DND-41 (cell line): Measurements from ENCODE around the gene IHH.

ENCODE experiments used
- CTCF ChIP-seq: IDR thresholded peaks from 2 replicates; pipeline ENCODE4 v1.5.1; 2012; ENCODE audit warnings: borderline replicate concordance, low read length, moderate library complexity, mild to moderate bottlenecking; ENCODE audit not compliant: poor library complexity, severe bottlenecking; ENCODE audit errors: extremely low read depth
- EZH2 ChIP-seq: IDR thresholded peaks from 3 replicates; pipeline ENCODE4 v1.6.1; 2012; ENCODE audit warnings: borderline replicate concordance, low read depth, mild to moderate bottlenecking, moderate library complexity, low read length, inconsistent platforms; ENCODE audit not compliant: severe bottlenecking

GRCh38 chr2:219017201-219017931 lies 43.4 kb downstream of the IHH start:
- no peak for TF ChIP-seq CTCF
- no peak for TF ChIP-seq EZH2
